Activated CD8-positive, alpha-beta T cell treated with anti-CD3 and anti-CD28 coated beads for 36 hours (primary cell): ENCODE measurements around the gene CGNL1. TPM values are rescaled to one million over a fixed set of nuclear protein-coding genes. Genes with fewer than 3 reads are reported as not detected.

Source experiments
- ATAC-seq: fragments of 200-7000 bp; cut with Tn5 transposase; one replicate; pipeline ENCODE4 v1.10.0; 2021; ENCODE audit warnings: mild to moderate bottlenecking, moderate library complexity
- CTCF ChIA-PET: fragments of 350-600 bp; sonication (Branson Sonifier 250); formaldehyde crosslinking; loops from one replicate; lab custom pipeline; 2021; ENCODE audit warnings: antibody characterized with exemption; lab: Charles Lee
- POLR2A ChIA-PET: fragments of 350-600 bp; sonication (Branson Sonifier 250); formaldehyde crosslinking; loops from one replicate; lab custom pipeline; 2021; ENCODE audit warnings: antibody characterized with exemption; lab: Charles Lee
- DNase-seq: peaks from one replicate; pipeline ENCODE4 v3.0.0-alpha.2; 2020
- H3K27ac Mint-ChIP-seq: one replicate; pipeline ENCODE4 v1.8.0; 2021; ENCODE audit warnings: mild to moderate bottlenecking, mixed read lengths
- H3K27me3 Mint-ChIP-seq: one replicate; pipeline ENCODE4 v1.8.0; 2021; ENCODE audit warnings: mixed read lengths
- H3K36me3 Mint-ChIP-seq: one replicate; pipeline ENCODE4 v1.8.0; 2021; ENCODE audit warnings: low read depth, mixed read lengths
- H3K4me1 Mint-ChIP-seq: one replicate; pipeline ENCODE4 v1.8.0; 2021; ENCODE audit warnings: low read depth, mixed read lengths
- H3K4me3 Mint-ChIP-seq: one replicate; pipeline ENCODE4 v1.8.0; 2021; ENCODE audit warnings: mild to moderate bottlenecking, moderate library complexity, mixed read lengths
- H3K9me3 Mint-ChIP-seq: one replicate; pipeline ENCODE4 v1.8.0; 2021; ENCODE audit warnings: mixed read lengths
- CTCF ChIP-seq: fragments of 200-600 bp; IDR thresholded peaks from one replicate; pipeline ENCODE4 v1.8.0; 2022; ENCODE audit warnings: antibody characterized with exemption, mild to moderate bottlenecking
- intact Hi-C: fragments of 100-400 bp; cut with micrococcal nuclease; formaldehyde crosslinking; loops from one replicate; pipeline ENCODE4 v1.10.0; 2022
- total RNA-seq, 2 experiments: library from RNA; stranded (reverse); gene quantifications; one replicate each; pipeline ENCODE4 v1.2.3, GENCODE V29; 2021

CGNL1 gene
- total RNA-seq, 2 experiments from 2014 or later = not detected

- Mint-ChIP-seq H3K27me3 (peaks cover 19% of the 10 kb centered on the region), H3K36me3 (no peaks in the 10 kb centered on the region), H3K4me3 (no peak overlapping the region), H3K9me3 (no peaks in the 10 kb centered on the region), H3K27ac (no peak overlapping the region), H3K4me1 (peaks cover 5% of the 10 kb centered on the region)
- intact Hi-C loops = no loop called here
- ChIA-PET CTCF (no interaction called here), POLR2A (no interaction called here)
- TF ChIP-seq CTCF = no peak
- ATAC-seq (no peak), DNase-seq (no peak)
Observed at GRCh38 chr15:57570340-57570739, 194.0 kb downstream of the CGNL1 start.

GRCh38 chr15:57570994-57571393, 194.7 kb downstream of the CGNL1 start:
- intact Hi-C loops = no loop called here
- Mint-ChIP-seq H3K4me1 (no peaks in the 10 kb centered on the region), H3K27me3 (peaks cover 15% of the 10 kb centered on the region), H3K36me3 (no peaks in the 10 kb centered on the region), H3K27ac (no peak overlapping the region), H3K4me3 (no peak overlapping the region), H3K9me3 (no peaks in the 10 kb centered on the region)
- CTCF ChIA-PET = no interaction called here
- no peak for ATAC-seq
- DNase-seq = no peak
- TF ChIP-seq CTCF = no peak
- POLR2A ChIA-PET = no interaction called here

DNA sequence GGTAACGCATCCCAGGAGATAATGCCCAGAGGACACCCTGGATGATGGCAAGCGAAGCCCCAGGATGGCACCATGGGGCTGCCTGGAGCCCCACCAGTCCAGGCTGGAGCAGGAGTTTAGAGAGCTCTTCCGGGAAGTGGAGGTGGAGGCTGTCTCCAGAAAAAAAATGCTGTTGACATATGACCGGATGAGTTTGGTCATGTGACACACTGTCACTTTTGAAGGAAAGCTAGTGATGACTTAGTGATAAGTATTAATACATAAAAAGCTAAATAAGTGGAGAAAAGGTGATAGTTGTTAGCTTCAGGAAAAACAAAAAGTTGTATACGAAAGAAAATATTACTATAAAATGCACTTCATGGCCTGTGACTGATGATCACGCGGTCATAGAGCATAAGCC, 195.4 kb downstream of the CGNL1 start:
- ChIA-PET CTCF (no interaction called here), POLR2A (no interaction called here)
- H3K4me1 Mint-ChIP-seq = no peaks in the 10 kb centered on the region
- no peaks in the 10 kb centered on the region for H3K36me3 Mint-ChIP-seq
- no peak for TF ChIP-seq CTCF
- no peak overlapping the region for H3K27ac Mint-ChIP-seq
- no peak for ATAC-seq
- H3K4me3 Mint-ChIP-seq = no peak overlapping the region
- H3K27me3 Mint-ChIP-seq = peaks cover 12% of the 10 kb centered on the region
- no peaks in the 10 kb centered on the region for H3K9me3 Mint-ChIP-seq
- DNase-seq = no peak
- intact Hi-C loops = no loop called here

DNA sequence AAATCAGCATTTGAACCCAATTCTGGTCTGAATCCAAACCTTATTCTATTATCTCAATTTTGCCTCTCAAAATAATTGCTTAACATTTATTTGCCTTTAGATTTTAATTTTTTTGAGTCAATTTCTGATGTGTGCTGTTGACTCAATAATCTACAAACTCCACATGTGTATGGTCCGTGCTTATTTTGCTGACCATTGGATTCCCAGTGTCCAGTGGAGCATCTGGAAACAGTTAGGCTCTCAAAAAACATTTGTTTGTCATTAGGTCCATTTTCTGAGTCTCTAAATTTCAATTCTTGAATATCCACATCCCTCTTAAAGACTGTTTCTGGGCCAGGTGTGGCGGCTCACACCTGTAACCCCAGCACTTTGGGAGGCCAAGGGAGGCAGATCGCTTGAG, 196.2 kb downstream of the CGNL1 start:
- ATAC-seq = no peak
- no peaks in the 10 kb centered on the region for H3K36me3 Mint-ChIP-seq
- H3K9me3 Mint-ChIP-seq = no peaks in the 10 kb centered on the region
- no peaks in the 10 kb centered on the region for H3K4me1 Mint-ChIP-seq
- ChIA-PET CTCF (no interaction called here), POLR2A (no interaction called here)
- H3K27ac Mint-ChIP-seq = no peak overlapping the region
- intact Hi-C loops = no loop called here
- no peak for DNase-seq
- H3K27me3 Mint-ChIP-seq = peaks cover 8% of the 10 kb centered on the region
- no peak overlapping the region for H3K4me3 Mint-ChIP-seq
- no peak for TF ChIP-seq CTCF

DNA sequence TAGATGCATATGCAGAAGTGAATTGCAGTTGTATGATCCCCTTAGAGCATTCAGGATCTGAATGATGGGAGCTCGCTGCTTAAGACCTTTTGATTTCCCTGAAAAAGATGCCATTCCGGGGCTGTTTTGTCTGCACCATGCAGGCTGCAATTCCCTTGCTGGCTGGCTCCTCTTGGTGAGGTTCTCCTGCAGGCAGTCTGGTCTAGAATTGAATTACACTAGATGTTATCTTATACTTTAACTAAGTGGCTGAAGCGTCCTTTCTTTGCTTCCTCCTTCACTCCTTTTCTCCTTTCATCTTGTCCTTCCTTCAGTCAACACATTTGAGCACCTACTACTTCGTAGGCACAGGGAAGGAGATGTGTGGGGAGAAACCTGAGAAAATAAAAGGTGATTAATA, 196.8 kb downstream of the CGNL1 start:
- intact Hi-C loops = no loop called here
- Mint-ChIP-seq H3K4me3 (no peak overlapping the region), H3K9me3 (no peaks in the 10 kb centered on the region), H3K4me1 (no peaks in the 10 kb centered on the region), H3K27ac (no peak overlapping the region), H3K27me3 (peaks cover 8% of the 10 kb centered on the region), H3K36me3 (no peaks in the 10 kb centered on the region)
- ATAC-seq (no peak), DNase-seq (no peak)
- POLR2A ChIA-PET = interaction anchor here (0.6 kb wide), 1 partner anchor 77 kb away, joined by 4 read pairs; no protein-coding TSS in a partner anchor
- TF ChIP-seq CTCF = no peak
- CTCF ChIA-PET = no interaction called here
